Globus pallidus (tissue), 1 donor: ENCODE data around the gene FBXO4.
"Not testable (repeated sequence)": the region's sequence is repeated elsewhere in the genome, so short reads cannot be mapped to it uniquely, and the experiment has no call there.

Experiments used
- DNase-seq: peaks from one replicate; pipeline ENCODE4 v3.0.0-alpha.2; 2015; ENCODE audit warnings: low spot score

The FBXO4 gene

GRCh38 chr5:41982858-41983257 lies 57.8 kb downstream of the FBXO4 start:
- not testable (repeated sequence) for DNase-seq

- no peak for DNase-seq
These were observed 58.2 kb downstream of the FBXO4 start for GRCh38 chr5:41983284-41983683.

- DNase-seq, result no peak
These were observed 61.0 kb downstream of the FBXO4 start for GRCh38 chr5:41985945-41986695.
